Middle frontal gyrus (tissue), 1 donor: ENCODE measurements around the gene FAM210B.
"Not testable (repeated sequence)": the region's sequence is repeated elsewhere in the genome, so short reads cannot be mapped to it uniquely, and the experiment has no call there.

Experiments used
- DNase-seq: peaks from one replicate; pipeline ENCODE4 v3.0.0-alpha.2; 2015; ENCODE audit warnings: low spot score; ENCODE audit errors: extremely low spot score

Gene FAM210B

GRCh38 chr20:56391596-56392131 lies 32.9 kb downstream of the FAM210B start:
- no peak for DNase-seq

DNA sequence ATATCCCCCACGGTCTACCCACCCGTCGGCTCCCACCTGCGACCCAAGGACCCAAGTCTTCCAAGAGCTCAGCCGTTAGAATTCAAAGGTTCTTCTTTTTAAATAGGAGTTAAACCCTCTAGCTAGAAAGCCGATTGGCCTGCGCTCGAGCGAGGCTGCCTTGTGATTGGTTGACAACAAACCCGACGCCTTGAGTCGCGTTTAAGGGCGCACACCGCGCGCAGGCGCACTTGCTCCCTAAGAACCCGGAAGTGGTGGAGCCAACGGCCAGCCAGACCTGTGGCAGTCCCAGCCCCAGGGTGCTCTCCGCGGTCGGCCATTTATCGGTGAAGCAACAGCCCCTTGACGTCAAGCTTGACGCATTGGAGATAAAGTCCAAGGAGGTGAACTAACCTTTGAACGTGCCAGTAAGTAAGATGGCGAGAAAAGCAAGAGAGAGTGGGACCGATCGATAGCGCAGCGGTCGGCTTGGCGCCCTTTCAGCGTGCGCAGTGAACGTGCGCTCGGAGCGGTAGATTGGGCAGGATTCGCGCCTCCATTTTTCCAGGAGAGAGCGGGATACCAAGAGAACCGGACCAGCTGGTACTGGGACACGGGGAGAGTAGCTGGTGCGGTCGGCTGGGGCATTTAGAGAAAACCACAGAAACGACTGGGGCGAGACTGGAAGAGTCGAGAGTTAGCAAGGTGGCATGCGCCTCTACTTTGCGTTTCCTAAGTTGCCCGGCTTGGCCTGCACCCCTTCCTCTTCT lies 33.5 kb downstream of the FAM210B start, which contains the start of the genes AURKA and CSTF1:
AURKA (minus strand) TSS at position 84 of the 749 bp plus-strand sequence. CDS start 4,018 bp downstream, outside the sequence.
CSTF1 (plus strand) TSS at position 514 of the 749 bp plus-strand sequence. CDS start 2,908 bp downstream, outside the sequence.
- peak; percentile 98 for DNase-seq

DNA sequence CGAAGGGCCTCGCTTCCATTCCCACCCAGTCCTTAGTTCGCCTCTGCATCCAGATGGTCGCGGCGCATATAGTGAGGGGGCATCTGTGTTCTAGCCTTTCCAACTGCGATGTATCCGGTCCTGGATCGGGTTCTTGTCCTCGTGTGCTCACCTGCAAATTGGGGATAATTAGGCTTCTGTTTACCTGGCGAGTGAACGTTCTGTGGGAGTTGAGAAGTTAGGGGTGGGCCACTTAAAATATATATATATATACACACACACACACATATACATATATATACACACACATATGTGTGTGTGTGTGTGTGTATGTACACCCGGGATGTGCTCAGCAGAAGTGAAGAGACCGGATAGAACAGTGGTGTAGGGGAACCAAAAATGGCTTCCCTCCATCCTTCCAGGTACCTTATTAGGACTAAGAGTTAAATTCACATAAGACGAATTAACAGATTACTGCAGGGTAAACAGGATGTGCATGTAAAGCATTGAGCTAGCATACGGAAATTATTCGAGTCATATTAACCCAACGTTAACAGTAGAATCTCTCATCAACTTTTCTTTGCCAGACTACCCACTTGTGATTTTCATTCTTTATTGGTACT lies 34.2 kb downstream of the FAM210B start:
- no peak for DNase-seq

GRCh38 chr20:56393653-56394052 lies 34.9 kb downstream of the FAM210B start:
- no peak for DNase-seq

DNA sequence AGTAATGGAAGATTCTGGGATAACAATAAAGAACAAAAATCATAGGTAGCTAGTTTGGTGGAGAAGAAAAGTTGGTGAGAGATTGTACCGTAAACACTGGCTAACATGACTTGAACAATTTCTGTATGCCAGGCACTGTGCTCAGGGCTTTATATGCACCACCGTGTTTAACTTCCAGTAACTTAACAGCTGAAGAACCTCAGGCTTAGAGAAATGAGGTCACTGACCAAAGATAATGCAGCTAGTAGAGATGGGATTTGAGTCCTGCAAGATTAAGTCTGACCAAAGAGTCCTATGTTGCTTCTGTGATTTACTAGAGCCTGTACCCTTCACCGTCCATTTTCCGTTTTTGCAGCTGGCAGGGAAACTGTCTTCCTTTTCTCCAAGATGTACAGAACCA lies 36.4 kb downstream of the FAM210B start:
- no peak for DNase-seq

DNA sequence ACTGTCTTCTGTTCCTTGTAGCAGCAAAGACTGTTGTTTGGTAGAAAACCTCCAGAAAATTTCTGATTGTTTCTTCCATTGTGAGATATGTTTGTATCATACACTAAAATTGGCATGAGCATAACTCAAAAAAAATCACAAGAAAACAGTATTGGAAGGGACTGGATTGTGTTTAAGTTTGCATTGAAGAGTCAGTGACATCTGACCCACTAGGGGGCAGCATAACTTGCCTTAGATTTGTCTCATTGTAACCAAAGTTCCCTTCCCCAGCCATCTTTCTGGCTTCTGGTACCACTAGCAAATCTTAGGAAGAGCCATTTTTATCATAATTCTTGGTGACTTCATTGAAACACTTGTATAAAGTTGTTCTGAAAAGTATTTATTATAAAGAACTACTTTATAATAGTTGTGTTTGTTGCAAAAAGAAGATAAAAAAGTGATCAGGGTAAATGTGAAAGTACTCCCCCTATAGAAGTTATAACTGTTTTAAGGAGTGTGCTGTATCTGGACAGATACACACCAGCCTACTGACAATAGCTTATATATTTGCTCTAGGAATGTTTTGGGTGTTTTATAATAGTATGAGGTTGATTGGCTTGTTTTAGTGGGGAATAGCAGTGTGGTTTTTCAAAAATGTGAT lies 41.3 kb downstream of the FAM210B start:
- DNase-seq: peak; percentile 48

- no peak for DNase-seq
Observed at GRCh38 chr20:56403465-56403864, 44.7 kb downstream of the FAM210B start.

DNA sequence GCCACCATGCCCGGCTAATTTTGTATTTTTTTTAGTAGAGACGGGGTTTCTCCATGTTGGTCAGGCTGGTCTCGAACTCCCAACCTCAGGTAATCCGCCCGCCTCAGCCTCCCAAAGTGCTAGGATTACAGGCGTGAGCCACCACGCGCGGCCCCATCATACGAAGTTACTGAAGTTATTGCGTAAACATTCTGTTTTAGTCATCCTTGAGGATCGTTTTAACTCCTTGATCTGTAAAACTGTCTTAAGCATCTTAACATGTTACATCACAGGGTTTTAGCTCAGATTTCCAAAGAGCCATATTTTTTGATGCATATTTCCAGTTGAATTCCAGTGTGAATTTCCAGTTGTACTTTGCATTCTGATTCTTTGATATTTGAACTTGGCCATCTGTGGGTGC lies 46.6 kb downstream of the FAM210B start:
- not testable (repeated sequence) for DNase-seq

GRCh38 chr20:56406910-56407309 lies 48.1 kb downstream of the FAM210B start:
- no peak for DNase-seq

DNA sequence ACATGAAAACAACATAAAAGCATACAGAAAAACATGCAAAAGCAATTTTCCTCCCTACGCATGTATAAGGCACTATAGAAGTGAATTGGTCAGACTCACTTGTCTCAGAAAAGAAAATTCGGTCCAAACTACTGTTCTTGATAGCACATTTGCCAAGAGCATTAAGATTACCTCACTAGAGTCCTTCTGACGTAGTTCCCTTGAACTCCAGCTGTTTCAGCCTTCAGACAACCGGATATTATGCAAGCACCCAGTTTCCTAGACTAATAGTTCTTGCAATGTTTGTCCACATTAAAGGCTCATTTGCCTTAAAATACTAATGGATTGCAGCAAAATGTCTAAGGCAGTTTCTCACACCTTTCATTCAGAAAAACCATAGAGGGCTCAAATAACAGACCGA lies 50.7 kb downstream of the FAM210B start:
- no peak for DNase-seq

- no peak for DNase-seq
Observed at GRCh38 chr20:56409956-56410355, 51.2 kb downstream of the FAM210B start.

DNA sequence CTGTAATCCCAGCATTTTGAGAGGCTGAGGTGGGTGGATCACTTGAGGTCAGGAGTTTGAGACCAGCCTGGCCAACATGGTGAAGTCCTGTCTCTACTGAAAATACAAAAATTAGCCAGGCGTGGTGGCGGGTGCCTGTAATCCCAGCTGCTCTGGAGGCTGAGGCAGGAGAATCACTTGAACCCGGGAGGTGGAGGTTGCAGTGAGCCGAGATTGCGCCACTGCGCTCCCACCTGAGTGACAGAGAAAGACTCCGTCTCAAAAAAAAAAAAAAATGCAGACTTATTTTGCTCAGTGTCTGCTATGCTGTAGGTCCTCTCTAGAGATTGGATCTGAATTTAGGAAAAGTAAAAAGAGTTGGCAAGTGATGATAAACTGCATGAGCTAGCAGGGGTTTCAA lies 52.5 kb downstream of the FAM210B start:
- not testable (repeated sequence) for DNase-seq

DNA sequence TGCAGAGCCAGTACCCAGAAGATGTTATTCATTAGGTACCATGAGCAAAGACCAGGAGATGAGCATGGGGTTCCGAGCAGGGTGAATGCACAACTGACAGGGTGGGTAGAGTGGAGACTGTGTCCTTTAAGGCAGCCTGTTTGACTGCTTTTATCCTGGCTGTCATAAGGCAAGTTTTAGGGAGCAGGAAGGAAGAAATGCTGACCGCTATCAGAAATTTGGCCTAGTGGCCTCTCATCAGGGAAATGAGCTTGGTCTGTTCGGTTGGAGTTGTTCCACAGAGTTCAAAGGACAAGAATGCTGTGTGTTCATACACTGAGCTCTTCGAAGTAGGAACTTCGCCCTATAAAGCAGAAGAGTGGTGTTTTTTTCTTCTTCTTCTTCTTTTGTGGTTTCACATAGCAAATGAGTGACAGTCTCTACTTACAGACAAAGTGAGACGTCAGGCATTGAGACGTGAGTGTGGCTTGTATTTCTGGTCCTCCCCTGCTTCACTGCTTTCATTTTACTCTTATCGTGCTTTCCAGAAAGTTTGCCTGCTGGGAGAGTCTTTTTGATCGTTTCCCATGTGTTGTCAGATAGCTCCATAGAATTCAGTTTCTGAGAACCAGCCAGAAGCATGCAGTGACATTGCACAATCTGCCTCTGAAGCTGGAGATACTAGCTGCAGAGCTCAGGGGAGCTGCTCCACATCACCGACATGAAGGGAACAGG lies 53.1 kb downstream of the FAM210B start, which contains the start of gene CASS4:
CASS4 (plus strand) TSS at position 502 of the 714 bp plus-strand sequence; CDS start at position 701, 199 bp downstream.
- no peak for DNase-seq

DNA sequence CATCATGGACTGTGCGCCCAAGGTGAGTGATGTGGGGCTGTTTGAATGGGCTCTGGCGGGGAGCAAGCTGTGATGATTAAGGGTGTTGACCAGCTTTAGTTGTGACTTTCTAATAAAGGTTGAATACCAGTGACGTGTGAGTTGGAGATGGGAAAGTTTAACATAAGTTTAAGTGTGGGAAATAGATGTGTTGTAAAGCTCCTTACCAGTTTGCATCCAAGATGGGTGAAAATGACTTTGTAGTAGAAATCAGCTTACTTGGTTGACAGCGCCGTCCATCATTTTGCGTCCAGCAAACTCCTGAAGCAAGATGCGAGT lies 53.7 kb downstream of the FAM210B start:
- no peak for DNase-seq

GRCh38 chr20:56412949-56413348 lies 54.2 kb downstream of the FAM210B start:
- DNase-seq: no peak

DNA sequence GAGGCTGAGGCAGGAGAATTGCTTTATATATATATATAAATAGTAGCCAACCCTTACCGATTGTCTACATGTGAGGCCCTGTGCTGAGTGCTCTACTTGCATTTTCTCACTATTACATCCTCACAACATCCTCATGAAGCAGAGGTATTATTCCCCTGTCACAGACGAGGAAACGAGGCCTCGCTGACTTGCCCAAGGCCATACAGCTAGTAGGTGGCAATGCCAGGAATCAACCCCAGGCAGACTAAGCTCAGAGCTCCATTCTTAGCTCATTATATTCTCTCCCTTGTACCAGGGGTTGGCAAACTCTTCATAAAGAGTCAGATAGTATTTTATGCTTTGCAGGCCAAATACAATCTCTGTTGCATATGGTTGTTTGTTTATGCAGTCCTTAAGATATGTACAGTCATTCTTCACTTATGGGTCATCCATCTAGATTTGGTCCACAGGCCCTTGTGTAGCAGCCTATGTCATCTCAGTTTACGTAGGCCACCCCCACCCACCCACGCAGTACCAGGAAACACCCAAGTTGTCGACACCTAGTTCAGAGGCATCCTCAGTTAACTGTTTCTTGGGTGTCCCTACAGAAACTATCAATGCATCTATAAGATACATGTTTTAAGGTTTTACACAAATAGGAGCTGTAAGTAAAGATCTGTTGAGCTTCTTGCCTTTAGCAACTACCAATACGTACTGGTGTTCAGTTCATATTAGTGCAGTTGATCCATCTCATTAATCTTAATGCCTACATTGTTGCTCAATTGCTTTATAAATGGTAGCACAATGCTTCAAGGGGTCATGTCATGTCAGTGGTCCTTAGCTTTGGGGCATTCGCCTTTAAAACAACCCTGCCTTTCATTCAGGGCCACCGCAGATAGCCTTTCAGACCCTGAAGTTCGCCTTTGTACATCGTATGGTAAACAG lies 56.3 kb downstream of the FAM210B start:
- no peak for DNase-seq

DNA sequence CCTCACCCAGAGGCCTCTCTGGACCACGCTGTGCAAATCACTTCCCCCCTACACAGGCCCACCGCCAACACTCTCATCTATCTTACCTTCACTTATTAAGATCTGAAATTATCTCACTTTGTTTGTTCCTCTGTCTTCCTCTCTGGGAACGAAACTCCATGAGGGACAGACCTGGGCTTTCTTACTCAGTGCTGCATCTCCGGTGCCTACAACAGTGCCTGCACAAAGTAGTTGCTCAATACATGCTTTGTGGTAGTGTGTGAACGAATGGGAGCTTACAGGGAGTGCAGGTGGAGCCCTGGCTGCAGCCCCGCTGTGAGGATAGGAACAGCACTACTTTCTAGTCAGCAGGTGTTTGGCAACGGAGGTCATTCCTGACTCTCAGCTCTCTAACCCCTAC lies 58.6 kb downstream of the FAM210B start:
- no peak for DNase-seq

GRCh38 chr20:56417911-56418310 lies 59.1 kb downstream of the FAM210B start:
- DNase-seq: no peak
